ENCODE measurements around the gene CDKN2A. TPM values are rescaled to one million over a fixed set of nuclear protein-coding genes. Genes with fewer than 3 reads are reported as not detected.

CDKN2A gene
- total and polyA plus RNA-seq, 2 donors (not counting 1 experiment from before 2014, with no cell fraction given), result 6.4 to 11.7 TPM

- Mint-ChIP-seq H3K27me3 (peaks cover 88% of the 10 kb centered on the region), H3K27ac (peak overlapping the region; percentile 74), H3K4me1 (peaks cover 26% of the 10 kb centered on the region), H3K4me3 (peak overlapping the region; percentile 37), H3K9me3 (ENCODE audit: insufficient read depth) (peaks cover 7% of the 10 kb centered on the region)
- Histone ChIP-seq H3K4me2 (replicated peaks; ENCODE audit: low read depth, low read length, poor library complexity, severe bottlenecking) (no peak overlapping the region), H3K4me1 (ENCODE audit: control insufficient read depth in 2 of 2, insufficient read depth in 2 of 2, low read length in 2 of 2) (peaks cover 21 to 35% of the 10 kb centered on the region in 2 donors), H3K79me2 (ENCODE audit: control insufficient read depth, insufficient read depth, low read length) (no peaks in the 10 kb centered on the region), H3K36me3 (replicated peaks in 1 of 2; ENCODE audit: control extremely low read depth in 1 of 2, control insufficient read depth in 1 of 2, extremely low read depth in 1 of 2, insufficient read depth in 2 of 2, low read length in 1 of 2) (no peaks in the 10 kb centered on the region), H3K9me3 (ENCODE audit: control extremely low read depth in 1 of 3, control insufficient read depth in 2 of 3, insufficient read depth in 1 of 3, low read length in 2 of 3) (peaks cover 2 to 66% (median 40%) of the 10 kb centered on the region in 3 donors), H2AFZ (ENCODE audit: insufficient read depth, low read depth, low read length, poor library complexity, severe bottlenecking) (no peak overlapping the region), H3K4me3 (ENCODE audit: control extremely low read depth in 1 of 5, extremely low read depth in 1 of 5, insufficient read depth in 1 of 5, low read depth in 2 of 5, low read length in 4 of 5) (no peak overlapping the region), H3K9ac (ENCODE audit: low read length) (no peak overlapping the region), H3K27me3 (replicated peaks in 1 of 4; ENCODE audit: control extremely low read depth in 1 of 4, control insufficient read depth in 3 of 4, insufficient read depth in 4 of 4, low read length in 3 of 4) (peaks cover 3 to 97% (median 80%) of the 10 kb centered on the region in 4 experiments), H4K20me1 (ENCODE audit: control insufficient read depth, insufficient read depth, low read length, poor library complexity, severe bottlenecking) (no peaks in the 10 kb centered on the region), H3K27ac (ENCODE audit: low read length in 2 of 2) (no peak overlapping the region)
- POLR2A ChIA-PET, result no interaction called here
- intact Hi-C loops (cut with micrococcal nuclease), result no loop called here
- ATAC-seq (ENCODE audit: low read depth), result no peak
- TF ChIP-seq CTCF (IDR thresholded peaks at IDR 0.05) (no peak), EZH2 (IDR thresholded peaks at IDR 0.05; ENCODE audit: borderline replicate concordance, insufficient read depth, low read depth, low read length, poor library complexity, severe bottlenecking) (peak; percentile 49)
- peak; percentile 60 for DNase-seq
- WGBS (ENCODE audit: insufficient coverage), result 16% methylated on average over 41 of the region's 41 CpGs
- CTCF ChIA-PET, result interaction anchor here (1.0 to 5.4 kb wide), 4 partner anchors 22 to 155 kb away, joined by 3 to 43 read pairs (median 8); partner anchors contain the start of genes CDKN2A, CDKN2B and CDKN2B-AS1
Observed at GRCh38 chr9:21968331-21969010, 25.7 kb downstream of the CDKN2A start.

- no peak overlapping the region for H3K9ac ChIP-seq (ENCODE audit: low read length)
- DNase-seq (no peak), ATAC-seq (ENCODE audit: low read depth) (no peak)
- Mint-ChIP-seq H3K4me3 (no peak overlapping the region), H3K4me1 (peaks cover 23% of the 10 kb centered on the region), H3K27me3 (peaks cover 91% of the 10 kb centered on the region), H3K27ac (no peak overlapping the region), H3K9me3 (ENCODE audit: insufficient read depth) (peaks cover 7% of the 10 kb centered on the region)
- POLR2A ChIA-PET, result no interaction called here
- H3K27me3 ChIP-seq (replicated peaks in 1 of 4; ENCODE audit: control extremely low read depth in 1 of 4, control insufficient read depth in 3 of 4, insufficient read depth in 4 of 4, low read length in 3 of 4), result peaks cover 3 to 95% (median 82%) of the 10 kb centered on the region in 4 experiments
- H3K4me3 ChIP-seq (ENCODE audit: control extremely low read depth in 1 of 5, extremely low read depth in 1 of 5, insufficient read depth in 1 of 5, low read depth in 2 of 5, low read length in 4 of 5), result no peak overlapping the region
- intact Hi-C loops (cut with micrococcal nuclease), result no loop called here
- H2AFZ ChIP-seq (ENCODE audit: insufficient read depth, low read depth, low read length, poor library complexity, severe bottlenecking), result no peak overlapping the region
- WGBS (ENCODE audit: insufficient coverage), result 0% methylated on average over 2 of the region's 10 CpGs
- no peaks in the 10 kb centered on the region for H3K36me3 ChIP-seq (replicated peaks in 1 of 2; ENCODE audit: control extremely low read depth in 1 of 2, control insufficient read depth in 1 of 2, extremely low read depth in 1 of 2, insufficient read depth in 2 of 2, low read length in 1 of 2)
- CTCF ChIA-PET, result interaction anchor here (0.9 to 5.4 kb wide), 5 partner anchors 22 to 276 kb away, joined by 3 to 43 read pairs (median 4); partner anchors contain the start of genes CDKN2A, CDKN2B and CDKN2B-AS1
- no peak overlapping the region for H3K4me2 ChIP-seq (replicated peaks; ENCODE audit: low read depth, low read length, poor library complexity, severe bottlenecking)
- peaks cover 0 to 66% (median 40%) of the 10 kb centered on the region in 3 donors for H3K9me3 ChIP-seq (ENCODE audit: control extremely low read depth in 1 of 3, control insufficient read depth in 2 of 3, insufficient read depth in 1 of 3, low read length in 2 of 3)
- no peaks in the 10 kb centered on the region for H3K79me2 ChIP-seq (ENCODE audit: control insufficient read depth, insufficient read depth, low read length)
- no peak overlapping the region for H3K27ac ChIP-seq (ENCODE audit: low read length in 2 of 2)
- no peak for TF ChIP-seq CTCF (IDR thresholded peaks at IDR 0.05)
- TF ChIP-seq EZH2 (IDR thresholded peaks at IDR 0.05; ENCODE audit: borderline replicate concordance, insufficient read depth, low read depth, low read length, poor library complexity, severe bottlenecking), result no peak
- H4K20me1 ChIP-seq (ENCODE audit: control insufficient read depth, insufficient read depth, low read length, poor library complexity, severe bottlenecking), result no peaks in the 10 kb centered on the region
- peaks cover 21 to 34% of the 10 kb centered on the region in 2 donors for H3K4me1 ChIP-seq (ENCODE audit: control insufficient read depth in 2 of 2, insufficient read depth in 2 of 2, low read length in 2 of 2)
Observed at GRCh38 chr9:21967702-21968101, 26.5 kb downstream of the CDKN2A start.
